Measurements from ENCODE around the gene CEP85L.

CEP85L gene

DNA sequence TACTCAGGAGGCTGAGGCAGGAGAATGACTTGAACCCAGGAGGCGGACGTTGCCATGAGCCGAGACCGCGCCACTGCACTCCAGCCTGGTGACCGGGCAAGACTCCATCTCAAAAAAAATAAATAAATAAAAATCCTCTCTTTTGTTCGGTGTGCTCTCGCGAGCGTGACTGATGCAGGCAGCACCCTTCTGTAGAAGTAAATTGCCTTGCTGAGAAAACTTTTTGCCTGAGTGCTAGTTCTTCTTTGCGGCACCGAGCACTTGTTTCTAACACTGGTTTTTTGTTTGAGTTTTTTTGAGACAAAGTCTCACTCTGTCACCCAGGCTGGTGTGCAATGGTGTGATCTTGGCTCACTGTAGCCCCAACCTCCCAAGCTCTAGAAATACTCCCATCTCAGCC is 72.8 kb downstream of the CEP85L start:
- H3K4me3 ChIP-seq (replicated peaks in 1 of 2; ENCODE audit: low read depth in 2 of 2, low read length in 2 of 2), result no peak overlapping the region
- DNase-seq (ENCODE audit: low read depth in 2 of 2), result peak in 1 of 2 donors; percentile 7
- TF ChIP-seq, protein P1, sequence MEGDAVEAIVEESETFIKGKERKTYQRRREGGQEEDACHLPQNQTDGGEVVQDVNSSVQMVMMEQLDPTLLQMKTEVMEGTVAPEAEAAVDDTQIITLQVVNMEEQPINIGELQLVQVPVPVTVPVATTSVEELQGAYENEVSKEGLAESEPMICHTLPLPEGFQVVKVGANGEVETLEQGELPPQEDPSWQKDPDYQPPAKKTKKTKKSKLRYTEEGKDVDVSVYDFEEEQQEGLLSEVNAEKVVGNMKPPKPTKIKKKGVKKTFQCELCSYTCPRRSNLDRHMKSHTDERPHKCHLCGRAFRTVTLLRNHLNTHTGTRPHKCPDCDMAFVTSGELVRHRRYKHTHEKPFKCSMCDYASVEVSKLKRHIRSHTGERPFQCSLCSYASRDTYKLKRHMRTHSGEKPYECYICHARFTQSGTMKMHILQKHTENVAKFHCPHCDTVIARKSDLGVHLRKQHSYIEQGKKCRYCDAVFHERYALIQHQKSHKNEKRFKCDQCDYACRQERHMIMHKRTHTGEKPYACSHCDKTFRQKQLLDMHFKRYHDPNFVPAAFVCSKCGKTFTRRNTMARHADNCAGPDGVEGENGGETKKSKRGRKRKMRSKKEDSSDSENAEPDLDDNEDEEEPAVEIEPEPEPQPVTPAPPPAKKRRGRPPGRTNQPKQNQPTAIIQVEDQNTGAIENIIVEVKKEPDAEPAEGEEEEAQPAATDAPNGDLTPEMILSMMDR (IDR thresholded peaks at IDR 0.05; ENCODE audit: low read depth, low read length), result no peak

DNA sequence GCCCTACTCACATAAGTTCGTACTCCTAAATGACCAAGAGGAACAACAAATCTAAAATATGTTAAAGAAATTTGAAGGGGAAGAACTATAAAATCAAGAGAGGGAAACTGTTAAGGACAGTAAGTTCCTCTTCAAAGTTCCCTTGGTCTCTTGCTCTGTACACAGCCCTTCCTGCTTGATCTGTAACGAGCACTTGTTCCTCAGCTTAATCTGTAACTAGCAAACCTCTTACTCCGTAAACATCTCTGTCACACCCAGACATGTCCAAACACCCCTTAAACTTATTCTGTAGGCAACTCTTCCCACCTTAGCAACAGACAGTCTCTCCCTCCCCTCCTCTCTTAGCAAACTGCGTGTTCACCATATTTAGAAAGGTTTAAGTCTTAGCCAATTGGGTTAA is 73.4 kb downstream of the CEP85L start:
- DNase-seq (ENCODE audit: low read depth in 2 of 2), result no peak
- no peak overlapping the region for H3K4me3 ChIP-seq (replicated peaks in 1 of 2; ENCODE audit: low read depth in 2 of 2, low read length in 2 of 2)
- TF ChIP-seq, protein P1 (IDR thresholded peaks at IDR 0.05; ENCODE audit: low read depth, low read length), result no peak

DNA sequence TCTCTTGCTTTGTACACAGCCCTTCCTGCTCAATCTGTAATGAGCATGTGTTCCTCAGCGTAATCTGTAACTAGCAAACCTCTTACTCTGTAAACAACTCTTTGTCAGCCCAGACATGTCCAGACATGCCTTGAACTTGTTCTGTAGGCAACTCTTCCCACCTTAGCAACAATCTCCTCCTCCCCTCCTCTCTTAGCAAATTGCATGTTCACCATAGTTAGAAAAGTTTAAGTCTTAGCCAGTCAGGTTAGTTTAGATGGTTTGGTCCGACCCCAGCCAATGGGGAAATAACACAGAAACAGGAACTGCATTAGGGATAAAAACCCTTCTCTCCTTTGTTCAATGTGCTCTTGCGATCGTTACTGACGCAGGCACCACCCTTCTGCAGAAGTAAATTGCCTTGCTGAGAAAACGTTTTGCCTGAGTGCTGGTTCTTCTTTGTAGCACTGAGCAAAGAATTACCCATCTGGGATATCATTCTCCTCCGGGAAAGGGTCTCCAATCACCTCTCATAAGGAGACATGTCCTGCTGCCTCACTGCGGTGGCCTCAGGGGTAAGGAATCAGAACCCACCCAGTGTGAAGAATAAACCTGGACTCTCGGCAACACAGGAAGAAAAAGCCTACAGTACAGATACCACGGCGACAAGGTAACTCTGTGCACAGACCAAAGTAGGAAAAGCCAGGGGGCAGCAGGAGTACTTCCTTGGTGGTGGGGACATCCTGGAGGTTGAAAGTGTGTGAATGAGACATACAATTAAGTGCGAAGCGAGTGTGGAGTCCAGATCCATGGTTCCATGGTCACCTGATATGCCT is 77.1 kb downstream of the CEP85L start:
- DNase-seq (ENCODE audit: low read depth in 2 of 2), result peak in 1 of 2 donors; percentile 31

DNA sequence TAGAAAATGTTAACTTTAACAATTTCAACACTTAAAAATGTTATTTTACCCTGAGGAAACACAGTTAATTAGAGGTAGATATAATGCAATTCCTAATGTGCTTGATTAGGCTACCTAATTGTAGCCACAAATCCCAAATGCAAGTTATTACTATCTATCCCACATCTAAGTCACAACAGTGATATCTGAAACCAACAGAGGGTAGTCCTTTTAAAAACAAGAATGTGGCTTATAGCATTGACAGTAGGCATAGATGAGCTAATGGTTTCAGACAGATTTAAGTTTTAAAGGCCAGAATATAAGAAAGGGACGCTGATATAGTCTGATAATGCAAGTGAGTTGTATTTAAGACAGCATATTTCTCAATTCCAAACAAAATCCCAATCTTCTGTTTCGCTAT is 80.3 kb downstream of the CEP85L start:
- H3K4me3 ChIP-seq (replicated peaks in 1 of 2; ENCODE audit: low read depth in 2 of 2, low read length in 2 of 2), result no peak overlapping the region
- TF ChIP-seq, protein P1 (IDR thresholded peaks at IDR 0.05; ENCODE audit: low read depth, low read length), result no peak
- DNase-seq (ENCODE audit: low read depth in 2 of 2), result no peak

More for the DNA sequence above, 77.1 kb downstream of the CEP85L start:
- TF ChIP-seq, protein P1 (IDR thresholded peaks at IDR 0.05; ENCODE audit: low read depth, low read length), result no peak
- H3K4me3 ChIP-seq (replicated peaks in 1 of 2; ENCODE audit: low read depth in 2 of 2, low read length in 2 of 2), result no peak overlapping the region

DNA sequence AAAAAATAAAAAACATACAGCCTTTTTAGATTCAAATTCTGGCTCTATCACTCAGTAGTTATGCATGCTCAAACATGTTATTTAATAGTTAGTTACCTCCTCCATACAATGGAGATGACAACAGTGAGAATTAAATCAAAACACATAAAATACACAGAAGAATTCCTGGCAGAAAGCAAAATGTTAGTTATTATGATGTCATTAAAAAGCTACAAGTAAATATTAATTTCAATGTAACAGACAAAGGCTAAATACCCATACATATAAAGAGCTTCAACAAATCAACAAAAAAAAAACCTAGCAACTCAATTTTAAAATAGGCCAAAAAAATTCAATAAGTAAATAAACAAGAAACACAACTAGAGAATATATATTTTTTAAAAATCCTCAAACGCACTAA is 81.9 kb downstream of the CEP85L start:
- H3K4me3 ChIP-seq (replicated peaks in 1 of 2; ENCODE audit: low read depth in 2 of 2, low read length in 2 of 2), result no peak overlapping the region
- no peak for DNase-seq (ENCODE audit: low read depth in 2 of 2)
- TF ChIP-seq, protein P1 (IDR thresholded peaks at IDR 0.05; ENCODE audit: low read depth, low read length), result no peak

DNA sequence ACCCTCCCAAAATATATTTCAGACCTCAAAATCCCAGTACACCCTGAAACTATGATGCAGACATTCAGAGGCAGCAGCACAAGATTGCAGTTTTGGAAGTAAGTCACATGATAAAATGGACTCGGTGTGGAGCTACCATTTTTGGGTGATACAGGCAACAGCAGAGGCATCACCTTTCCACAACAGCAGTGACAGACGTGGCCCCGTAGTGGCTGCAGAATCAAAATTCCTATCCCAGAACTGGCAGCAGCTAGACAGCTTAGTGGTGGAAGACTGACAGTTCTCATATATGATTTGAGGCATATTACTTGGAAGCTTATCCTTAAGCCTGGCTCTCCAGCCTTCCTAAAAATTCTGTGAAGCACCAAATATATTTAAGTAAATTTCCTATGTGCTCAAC is 83.4 kb downstream of the CEP85L start:
- no peak overlapping the region for H3K4me3 ChIP-seq (replicated peaks in 1 of 2; ENCODE audit: low read depth in 2 of 2, low read length in 2 of 2)
- TF ChIP-seq, protein P1 (IDR thresholded peaks at IDR 0.05; ENCODE audit: low read depth, low read length), result no peak
- no peak for DNase-seq (ENCODE audit: low read depth in 2 of 2)

Measured in cardiac fibroblast (primary cell).